Spleen (tissue), 7 donors: ENCODE data around the gene KRT15.

ENCODE experiments used
- POLR2A ChIP-seq, 3 donors: fragments of 450-650 bp; IDR thresholded peaks; one replicate each; pipeline ENCODE4 v1.5.1; 2017; ENCODE audit warnings: antibody characterized with exemption in 3 of 3, mild to moderate bottlenecking in 1 of 3
- POLR2AphosphoS5 ChIP-seq, 3 donors: sonication (generic); formaldehyde crosslinking; IDR thresholded peaks; one replicate each; pipeline ENCODE4 v1.5.1; 2017; ENCODE audit warnings: antibody characterized with exemption in 3 of 3
- TF ChIP-seq, protein P1 (sequence below), 11 experiments: fragments of 200-600 bp in 7 of 11; fragments of 450-650 bp in 4 of 11; sonication (generic) in 4 of 11; IDR thresholded peaks in 8 of 11; conservative IDR thresholded peaks in 3 of 11; 1 replicate in 7 of 11; 2 replicates in 4 of 11; pipeline versions ENCODE4 v1.4.0 to v1.8.0; 2016 to 2021; ENCODE audit warnings: antibody characterized with exemption in 11 of 11, inconsistent platforms in 4 of 11, mild to moderate bottlenecking in 1 of 11
- donor health status: DM: no; HTN: no; CAD: no; lungs with moderate emphysema.
- donor health status: DM: no; HTN: no; CAD: no.
- donor health status: DM: no; HTN: no; CAD: no.

DNA sequence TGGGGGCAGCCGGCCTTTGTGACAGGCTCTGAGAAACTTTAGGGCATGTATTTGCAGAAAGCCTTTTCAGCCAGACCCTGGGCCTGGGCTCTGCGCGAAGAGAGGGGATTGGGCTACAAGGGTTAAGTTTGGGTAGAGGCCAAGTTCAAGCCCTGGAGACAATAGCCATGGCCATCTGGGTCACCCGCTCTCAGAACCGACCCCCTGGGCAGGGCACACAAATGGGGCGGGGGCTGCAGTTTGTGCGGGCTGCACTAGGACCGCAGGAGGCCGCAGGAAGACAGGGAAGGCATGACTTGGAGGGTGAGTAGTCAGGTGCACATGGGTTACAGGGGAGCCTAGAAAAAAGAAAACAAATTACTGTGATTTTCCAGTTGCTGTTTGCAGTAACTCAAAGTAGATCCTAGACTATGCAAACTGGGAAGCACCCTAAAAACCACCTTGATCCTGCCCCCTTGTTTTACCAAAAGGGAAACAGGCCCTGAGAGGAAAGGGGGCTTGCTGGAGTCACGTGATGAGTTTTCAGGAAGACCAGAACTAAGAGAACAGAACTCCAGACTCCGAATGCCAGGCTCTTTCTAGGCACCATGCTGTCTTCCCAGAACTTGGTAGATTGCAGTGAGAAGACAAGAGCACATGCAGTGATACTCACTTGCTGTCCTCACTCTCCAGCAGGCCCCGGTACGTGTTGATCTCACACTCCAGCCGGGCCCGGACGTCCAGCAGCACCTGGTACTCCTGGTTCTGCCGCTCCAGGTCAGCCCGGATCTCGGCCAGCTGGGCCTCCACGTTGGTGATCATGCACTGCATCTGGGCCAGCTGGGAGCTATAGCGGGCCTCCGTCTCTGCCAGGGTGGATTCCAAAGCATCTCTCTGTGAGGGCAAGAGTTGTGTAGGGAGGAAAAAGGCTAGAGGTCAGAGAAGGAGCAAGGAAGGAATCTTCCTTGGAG is 41.5 kb downstream of the KRT15 start:
- TF ChIP-seq, protein P1, sequence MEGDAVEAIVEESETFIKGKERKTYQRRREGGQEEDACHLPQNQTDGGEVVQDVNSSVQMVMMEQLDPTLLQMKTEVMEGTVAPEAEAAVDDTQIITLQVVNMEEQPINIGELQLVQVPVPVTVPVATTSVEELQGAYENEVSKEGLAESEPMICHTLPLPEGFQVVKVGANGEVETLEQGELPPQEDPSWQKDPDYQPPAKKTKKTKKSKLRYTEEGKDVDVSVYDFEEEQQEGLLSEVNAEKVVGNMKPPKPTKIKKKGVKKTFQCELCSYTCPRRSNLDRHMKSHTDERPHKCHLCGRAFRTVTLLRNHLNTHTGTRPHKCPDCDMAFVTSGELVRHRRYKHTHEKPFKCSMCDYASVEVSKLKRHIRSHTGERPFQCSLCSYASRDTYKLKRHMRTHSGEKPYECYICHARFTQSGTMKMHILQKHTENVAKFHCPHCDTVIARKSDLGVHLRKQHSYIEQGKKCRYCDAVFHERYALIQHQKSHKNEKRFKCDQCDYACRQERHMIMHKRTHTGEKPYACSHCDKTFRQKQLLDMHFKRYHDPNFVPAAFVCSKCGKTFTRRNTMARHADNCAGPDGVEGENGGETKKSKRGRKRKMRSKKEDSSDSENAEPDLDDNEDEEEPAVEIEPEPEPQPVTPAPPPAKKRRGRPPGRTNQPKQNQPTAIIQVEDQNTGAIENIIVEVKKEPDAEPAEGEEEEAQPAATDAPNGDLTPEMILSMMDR (IDR thresholded peaks at IDR 0.05 in 8 of 11, conservative IDR thresholded peaks at IDR 0.05 in 3 of 11), result no peak
- no peak for TF ChIP-seq POLR2AphosphoS5 (IDR thresholded peaks at IDR 0.05)
- no peak for TF ChIP-seq POLR2A (IDR thresholded peaks at IDR 0.05)
